Stimulated activated CD4-positive, alpha-beta T cell treated with anti-CD3 and anti-CD28 coated beads, Interleukin-4, amount 100 ng/mL, for 4 hours (primary cell): Measurements from ENCODE around the gene ADAP1.
"Not testable (repeated sequence)": the region's sequence is repeated elsewhere in the genome, so short reads cannot be mapped to it uniquely, and the experiment has no call there.

Source experiments
- DNase-seq, 2 experiments: peaks; one replicate each; pipeline ENCODE4 v3.0.0-alpha.2; 2020

ADAP1 gene

DNA sequence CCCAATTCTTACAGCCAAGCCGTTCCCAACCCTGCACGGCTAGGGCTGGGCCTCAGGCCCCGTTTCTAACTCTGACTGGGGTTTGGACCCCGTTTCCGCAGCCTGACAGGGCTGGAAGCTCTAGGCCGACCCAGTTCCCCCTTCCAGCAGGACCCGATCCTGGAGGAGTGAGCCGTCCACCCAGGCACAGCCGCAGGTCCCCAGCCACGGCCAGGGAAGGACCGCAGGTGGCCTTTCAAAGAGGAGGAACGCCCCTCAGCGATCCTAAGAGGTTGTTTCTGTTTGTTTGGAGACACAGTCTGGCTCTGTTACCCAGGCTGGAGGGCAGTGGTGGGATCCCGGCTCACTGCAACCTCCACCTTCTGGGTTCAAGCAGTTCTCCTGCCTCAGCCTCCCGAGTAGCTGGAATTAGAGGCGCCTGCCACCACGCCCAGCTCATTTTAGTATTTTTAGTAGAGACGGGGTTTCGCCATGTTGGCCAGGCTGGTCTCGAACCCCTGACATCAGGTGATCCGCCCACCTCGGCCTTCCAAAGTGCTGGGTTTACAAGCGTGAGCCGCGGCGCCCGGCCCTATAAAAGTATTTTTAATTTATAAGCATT lies 78.9 kb downstream of the ADAP1 start:
- DNase-seq: no peak

DNA sequence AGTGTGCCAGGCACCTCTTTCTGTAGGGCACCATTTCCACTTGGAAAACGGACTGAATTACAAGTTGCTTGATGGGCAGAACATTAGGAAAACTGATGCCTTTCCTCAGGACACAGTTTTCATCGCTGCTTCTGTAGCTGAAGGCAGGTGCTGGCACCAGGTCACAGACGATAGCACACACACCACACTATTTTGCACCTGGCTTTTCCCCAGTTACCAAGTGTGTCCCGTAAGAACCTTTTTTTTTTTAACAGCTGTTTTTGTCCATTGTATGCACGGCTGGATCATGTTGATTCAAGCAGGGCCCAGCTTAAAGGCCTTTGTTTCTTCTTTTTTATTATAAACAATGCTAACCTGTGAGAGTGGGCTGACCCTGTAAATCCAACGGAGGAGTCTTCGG lies 79.4 kb downstream of the ADAP1 start:
- no peak for DNase-seq

DNA sequence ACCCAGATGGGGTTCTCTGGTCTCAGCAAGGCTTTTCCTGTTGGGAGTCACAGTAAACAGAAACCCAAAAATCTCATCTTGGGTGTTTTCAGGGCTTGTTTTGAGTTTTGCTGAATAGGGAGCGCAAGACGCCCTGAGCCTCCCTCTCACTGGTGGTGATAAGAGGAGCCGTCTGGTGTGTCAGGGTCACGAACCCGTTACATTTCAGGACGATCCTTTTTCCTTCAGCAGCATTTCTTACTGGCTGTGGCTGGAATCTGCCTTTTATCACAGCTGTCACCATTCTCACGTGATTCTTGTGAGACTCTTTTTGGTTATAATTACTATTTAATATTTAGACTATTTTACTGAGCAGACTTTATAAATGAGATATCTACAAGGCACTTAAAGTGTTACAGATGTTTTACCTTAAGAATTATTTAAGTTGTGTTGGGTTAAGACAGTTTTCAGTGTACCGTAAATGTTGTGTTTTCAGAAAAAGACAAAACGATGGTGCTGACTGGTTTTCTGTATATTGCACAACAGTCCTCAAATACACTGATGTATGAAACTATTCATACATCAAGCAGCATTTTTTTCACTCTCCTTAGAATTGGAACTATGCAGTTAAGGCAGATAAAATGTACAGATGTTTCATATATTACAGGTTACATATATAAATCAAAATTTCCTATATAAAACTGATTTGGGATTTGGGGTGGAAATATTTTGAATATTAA lies 80.3 kb downstream of the ADAP1 start:
- DNase-seq: no peak

DNA sequence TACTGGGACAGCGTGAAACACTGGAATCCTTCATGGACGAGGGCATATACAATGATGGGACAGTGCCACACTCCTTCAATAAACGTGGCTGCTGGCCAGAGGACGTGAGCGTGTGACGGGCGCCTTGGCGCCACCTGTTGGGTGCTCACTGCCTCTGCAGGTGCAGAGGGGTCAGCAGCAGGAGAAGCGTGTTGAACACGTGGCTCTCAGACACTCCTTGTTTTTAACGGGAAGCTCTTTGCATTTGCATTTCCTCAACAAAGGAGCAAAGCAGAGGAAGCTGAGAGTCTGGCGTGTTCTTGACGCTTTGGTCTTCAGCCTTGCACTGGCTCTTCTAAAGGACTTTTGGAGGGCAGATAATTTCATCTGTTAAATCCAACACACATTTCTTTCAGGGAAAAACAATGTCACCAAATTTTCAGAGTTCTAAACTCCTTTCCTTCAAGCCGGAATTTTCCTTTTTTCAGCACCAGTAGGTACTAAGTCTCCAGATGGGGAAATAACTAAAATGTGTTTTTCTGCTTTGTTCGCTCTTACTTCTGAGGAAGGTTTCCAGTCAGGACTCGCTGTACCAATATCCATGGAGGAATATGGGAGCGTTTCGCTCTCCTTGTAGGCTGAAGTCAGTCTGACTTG lies 81.0 kb downstream of the ADAP1 start:
- DNase-seq: peak; percentile 63 to 67

DNA sequence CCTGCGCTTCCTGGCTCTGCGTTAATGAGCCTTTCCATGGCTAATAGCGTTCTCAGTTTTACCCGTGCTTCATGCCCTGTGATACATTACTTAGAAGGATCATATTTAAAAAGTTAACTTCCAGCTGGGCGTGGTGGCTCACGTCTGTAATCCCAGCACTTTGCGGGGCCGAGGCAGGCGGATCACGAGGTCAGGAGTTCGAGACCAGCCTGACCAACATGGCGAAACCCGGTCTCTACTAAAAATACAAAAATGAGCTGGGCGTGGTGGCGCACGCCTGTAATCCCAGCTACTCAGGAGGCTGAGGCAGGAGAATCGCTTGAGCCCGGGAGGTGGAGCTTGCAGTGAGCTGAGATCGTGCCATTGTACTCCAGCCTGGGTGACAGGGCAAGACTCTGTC lies 81.8 kb downstream of the ADAP1 start:
- DNase-seq: not testable (repeated sequence)

DNA sequence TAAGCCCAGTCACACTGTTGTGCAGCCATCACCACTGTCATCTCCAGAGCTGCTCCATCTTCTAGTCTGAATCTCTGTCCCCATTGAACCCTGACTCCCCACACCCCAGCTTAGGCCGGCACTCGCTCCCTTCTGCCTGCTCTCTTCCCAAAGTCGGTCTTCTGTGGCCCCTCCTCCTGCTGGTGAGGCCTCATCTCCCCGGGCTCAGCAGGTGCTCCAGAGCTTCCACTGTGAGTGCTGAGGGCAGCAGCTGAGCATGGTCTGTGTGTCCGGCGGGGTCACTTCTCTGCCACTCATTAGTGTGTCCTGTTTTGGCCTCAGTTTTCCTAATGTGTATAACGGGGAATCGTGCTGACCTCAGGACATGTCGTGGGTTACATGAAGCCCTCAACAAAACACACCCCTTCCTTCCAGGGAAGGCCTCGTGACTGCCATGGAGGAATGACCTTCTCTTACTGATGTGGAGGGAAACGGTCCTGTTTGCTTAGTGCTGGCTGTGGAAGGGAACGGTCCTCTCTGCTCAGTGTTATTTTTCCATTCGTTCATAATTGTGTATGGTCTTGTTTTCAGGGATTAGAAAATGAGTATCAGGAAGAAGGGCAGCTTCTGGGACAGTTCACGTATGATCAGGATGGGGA lies 82.5 kb downstream of the ADAP1 start:
- DNase-seq: no peak

DNA sequence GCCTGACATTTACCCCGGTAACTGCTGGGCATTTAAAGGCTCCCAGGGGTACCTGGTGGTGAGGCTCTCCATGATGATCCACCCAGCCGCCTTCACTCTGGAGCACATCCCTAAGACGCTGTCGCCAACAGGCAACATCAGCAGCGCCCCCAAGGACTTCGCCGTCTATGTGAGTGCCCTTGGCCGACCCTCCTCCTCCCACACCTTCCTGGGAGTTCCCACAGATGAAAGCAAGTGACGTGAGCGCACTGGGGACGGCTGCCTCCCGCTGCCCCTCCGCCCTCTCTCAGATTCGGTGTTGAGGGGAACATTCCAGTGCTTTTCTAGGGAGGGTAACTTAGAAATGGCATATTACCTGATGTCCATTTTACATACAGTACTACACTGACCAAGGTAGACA lies 85.1 kb downstream of the ADAP1 start:
- DNase-seq: no peak

DNA sequence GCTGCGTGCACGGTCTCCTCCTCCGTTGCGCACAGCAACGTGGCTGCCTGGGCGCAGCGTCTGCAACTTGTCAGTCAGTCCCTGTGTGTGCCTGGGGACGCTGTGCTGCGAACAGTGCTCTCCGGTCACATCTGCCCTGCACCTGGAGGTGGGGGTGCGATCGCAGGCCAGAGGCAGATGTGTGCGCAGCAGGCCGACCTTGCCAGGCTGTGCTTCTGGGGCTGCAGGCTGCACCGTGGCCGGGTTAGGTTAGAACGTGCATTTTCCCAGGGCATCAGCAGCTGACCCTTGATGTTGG lies 86.3 kb downstream of the ADAP1 start:
- DNase-seq: no peak

DNA sequence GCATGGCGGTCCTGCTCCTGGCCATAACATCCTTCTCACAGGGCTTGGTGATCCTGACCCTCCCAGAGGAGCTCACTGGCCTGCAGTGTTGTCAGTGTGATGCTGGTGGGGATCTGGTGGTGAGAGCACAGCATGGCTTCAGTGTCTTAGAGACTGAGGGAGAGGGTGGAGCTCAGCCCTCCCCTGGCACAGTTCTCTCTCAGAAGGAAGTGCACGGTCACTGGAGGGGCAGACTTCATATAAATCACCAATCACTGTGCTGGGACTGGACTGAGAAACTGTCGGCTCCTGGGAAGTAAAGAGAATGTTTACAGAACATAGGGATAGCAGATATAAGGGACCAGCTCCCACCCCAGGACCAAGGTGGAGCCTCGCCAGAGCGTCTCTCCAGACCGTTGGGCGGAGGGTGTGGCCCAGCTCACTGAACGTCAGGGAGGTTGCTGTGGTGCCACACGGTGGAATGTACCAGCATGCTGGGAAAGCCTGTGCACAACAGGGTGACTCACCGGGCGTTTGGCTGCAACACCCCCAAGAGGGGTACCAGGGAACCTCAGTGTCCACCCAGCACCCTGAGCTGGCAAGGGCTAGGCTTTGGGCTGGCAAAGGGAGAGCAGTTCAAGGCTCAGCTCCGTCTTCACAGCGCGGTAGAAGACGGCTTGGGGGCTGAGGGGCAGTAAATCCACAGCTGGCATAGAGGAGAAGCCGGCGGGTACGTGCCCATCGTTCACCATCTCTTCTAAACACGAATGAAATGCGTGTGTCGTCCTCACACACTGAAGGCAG lies 86.9 kb downstream of the ADAP1 start:
- DNase-seq: no peak

DNA sequence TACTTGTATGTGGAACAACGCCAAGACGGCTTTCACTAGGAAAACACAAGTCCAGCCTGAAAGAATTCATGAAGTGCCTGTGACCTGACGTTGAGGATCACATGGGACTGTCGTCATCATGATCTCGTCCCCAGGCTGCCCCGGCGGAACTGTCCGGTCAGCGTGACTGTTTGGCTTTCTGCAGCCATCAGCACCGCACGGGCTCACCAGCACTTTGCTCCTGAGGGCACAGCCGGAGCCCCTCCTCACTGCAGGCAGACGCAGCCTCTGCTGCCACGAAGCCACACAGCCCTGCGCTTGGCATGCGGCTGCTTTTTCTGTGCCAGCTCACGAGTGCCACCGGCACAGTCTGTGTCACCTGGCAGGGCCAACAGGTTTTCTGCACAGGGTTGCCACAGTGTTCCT lies 87.5 kb downstream of the ADAP1 start:
- DNase-seq: no peak

DNA sequence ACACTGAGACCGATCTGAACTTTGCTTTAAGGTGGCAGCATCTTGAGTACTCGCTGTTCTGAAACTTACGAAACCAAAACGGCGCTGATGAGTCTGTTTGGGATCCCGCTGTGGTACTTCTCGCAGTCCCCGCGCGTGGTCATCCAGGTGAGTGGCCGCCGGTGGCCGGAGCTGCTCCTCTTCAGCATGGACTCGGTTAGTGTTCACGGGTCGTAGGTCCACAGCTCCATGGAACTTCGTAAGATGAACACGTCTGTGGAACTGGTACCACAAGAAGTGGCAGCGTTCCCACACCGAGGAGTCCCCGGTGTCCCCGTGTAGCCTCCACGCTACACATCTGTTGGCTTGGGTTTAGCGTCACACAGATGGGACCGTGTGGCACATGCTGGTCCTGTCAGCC lies 88.6 kb downstream of the ADAP1 start:
- DNase-seq: no peak

DNA sequence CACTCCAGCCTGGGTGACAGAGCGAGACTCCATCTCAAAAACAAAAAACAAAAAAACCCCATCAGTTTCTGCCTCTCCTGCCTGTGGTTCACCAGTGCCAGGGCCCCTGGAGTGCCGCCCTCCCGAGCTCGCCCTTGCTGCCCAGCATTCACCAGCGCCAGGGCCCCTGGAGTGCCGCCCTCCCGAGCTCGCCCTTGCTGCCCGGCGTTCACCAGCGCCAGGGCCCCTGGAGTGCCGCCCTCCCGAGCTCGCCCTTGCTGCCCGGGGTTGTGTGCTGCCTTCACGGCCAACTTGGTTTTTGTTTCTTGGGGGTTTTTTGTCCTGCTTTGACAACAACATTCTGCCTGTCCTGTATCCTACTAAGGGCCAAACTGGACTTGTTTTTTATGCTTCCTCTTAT lies 91.4 kb downstream of the ADAP1 start:
- no peak for DNase-seq

DNA sequence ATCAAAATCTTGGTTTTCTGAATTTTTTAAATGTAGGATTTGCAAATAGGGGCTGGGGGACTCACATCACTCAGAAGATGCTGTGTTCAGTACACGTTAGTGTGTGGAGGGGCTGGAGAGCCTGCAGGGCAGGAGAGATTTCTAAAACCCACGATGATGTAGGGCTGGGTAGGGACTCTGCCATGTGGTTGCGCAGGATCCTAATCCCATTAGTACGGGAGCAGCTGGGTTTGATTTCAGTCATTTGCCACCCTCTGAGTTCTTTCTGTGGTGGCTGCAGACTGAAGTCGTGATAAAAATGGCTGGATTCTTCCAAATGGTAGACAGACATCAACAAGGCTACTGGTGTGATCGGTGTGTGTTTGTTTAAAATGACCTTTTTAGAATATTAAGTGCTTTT lies 92.3 kb downstream of the ADAP1 start:
- no peak for DNase-seq

DNA sequence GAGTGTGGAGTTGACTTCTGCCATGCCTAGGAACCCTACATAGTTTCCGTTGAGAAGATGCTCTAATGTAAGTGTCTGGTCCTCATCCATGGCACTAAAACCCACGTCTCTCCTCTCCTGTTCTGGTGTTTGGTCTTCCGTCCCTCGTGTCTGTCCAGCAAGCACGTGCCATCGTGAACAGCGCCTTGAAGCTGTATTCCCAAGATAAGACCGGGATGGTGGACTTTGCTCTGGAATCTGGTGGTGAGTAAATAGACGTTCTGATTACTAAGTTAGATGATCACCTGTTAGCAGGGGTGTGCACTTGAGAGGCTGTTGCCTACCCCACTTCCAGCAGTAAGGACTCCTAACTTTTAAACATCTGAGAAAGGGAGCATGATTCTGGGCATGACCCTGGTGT lies 93.3 kb downstream of the ADAP1 start:
- DNase-seq: no peak

DNA sequence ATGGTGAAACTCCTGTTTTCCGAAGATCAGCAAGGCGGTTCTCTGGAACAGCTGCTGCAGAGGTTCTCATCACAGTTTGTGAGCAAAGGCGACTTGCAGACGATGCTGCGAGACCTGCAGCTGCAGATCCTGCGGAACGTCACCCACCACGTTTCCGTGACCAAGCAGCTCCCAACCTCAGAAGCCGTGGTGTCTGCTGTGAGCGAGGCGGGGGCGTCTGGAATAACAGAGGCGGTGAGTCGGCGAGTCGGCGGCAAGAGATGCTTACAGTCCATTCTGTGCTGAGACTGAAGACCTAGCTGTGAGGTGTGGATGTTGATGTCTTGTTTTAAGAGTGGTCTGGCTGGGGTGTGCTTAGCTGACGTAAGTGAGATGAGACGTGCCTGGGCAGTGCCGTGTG lies 94.3 kb downstream of the ADAP1 start:
- DNase-seq: peak in 1 of 2 experiments; percentile 32

DNA sequence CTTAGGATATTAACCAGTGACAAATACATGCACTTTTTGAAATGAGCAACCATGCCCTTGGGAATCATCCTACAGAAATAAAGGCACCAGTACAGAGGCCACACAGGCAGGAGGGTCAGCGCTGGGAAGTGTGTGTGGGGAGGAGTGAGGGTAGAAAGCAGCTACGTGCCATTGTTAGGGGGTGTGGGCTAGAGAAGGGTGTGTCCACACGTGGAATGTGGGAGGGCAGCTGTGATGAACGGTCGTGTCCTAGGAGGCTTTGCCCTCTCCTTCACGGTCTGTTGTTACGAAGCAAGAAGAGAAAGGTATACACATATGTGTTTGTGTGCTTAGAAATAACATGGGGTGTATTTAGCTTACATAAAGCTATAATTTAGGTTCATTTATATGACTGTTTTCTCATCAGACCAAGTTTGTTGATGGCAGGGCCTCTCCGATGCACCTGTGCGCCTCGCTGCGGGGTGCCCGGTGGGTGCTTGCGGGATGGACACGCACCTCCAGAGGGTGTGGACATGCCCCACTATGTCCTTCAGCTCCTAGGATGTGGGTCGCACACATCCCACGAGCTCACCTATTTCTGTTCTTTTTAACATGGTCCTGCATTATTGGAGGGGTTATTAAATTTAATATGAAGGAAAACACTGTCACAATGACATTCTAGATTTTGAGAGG lies 95.0 kb downstream of the ADAP1 start:
- DNase-seq: no peak

DNA sequence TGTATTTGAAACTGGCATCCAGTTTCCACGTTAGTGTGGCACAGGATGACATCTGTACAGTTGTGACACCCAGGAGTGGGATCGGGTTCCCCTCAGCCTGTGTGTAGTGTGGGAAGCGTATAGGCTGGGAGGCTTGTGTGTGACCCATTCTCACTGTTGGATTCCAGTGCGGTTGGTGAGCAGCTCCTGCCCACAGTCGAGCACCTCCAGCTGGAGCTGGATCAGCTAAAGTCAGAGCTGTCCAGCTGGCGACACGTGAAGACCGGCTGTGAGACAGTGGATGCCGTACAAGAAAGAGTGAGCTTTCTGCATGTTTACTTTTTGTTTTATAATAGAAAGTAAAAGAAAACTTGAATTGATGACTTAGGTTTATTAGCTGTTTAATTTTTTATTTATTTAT lies 96.8 kb downstream of the ADAP1 start:
- no peak for DNase-seq

DNA sequence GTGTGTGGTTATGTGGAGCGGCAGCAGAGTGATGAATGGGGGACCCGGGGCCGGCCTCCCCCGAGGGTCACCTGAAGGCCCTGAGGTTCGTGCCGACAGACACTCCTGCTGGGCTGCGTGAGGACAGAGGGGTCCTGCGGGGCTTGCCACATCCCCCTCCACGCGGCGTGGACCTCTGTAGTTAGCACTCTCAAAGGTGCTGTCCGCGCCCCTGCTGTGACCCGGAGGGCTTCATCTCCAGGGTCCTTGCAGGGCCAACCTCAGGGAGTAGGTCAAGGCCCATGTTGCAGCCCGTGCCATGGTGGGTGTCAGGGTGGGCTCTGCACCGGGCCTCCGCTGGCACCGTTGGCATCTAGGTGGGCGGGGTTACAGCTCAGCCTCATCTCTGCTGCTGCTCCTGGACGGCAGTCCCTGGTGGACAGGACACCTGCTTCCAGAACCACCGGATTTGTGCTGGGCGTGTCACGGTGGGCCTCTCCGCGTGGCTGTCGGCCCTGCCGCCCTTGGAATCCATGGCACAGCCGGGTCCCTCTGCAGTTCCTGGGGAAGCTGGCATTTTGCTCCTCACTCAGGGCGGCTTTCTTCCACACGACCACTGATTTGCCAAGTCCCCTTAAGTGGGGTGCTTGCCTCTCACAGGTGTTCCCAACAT lies 97.9 kb downstream of the ADAP1 start:
- no peak for DNase-seq

DNA sequence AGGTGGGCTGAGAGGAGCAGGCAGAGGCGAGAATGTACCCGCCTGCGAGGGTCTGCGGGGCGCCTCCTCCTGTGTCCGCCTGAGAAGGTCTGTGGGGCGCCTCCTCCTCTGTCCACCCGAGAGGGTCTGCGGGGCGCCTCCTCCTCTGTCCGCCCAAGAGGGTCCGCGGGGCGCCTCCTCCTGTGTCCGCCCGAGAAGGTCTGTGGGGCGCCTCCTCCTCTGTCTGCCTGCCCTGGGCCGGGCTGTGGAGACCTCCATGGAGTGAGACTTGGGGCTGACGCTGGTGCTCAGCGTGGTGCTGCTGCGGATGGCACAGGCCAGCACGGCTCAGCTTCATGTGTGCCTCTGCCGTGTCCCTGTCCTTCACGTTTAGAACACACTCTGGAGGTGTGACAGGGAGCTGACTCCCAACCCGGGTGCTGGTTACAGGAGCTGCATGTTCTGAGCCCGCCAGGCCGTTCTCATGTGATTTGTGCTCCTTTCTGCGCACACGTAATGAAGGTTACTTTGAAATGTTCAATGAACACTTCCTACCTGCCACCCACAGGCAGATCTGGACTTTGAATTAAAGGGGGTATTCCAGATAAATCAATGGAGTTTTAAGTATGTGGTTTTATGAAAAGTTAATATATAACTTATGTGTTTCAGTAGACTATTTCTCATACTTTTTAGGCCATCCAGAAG lies 98.7 kb downstream of the ADAP1 start:
- no peak for DNase-seq

DNA sequence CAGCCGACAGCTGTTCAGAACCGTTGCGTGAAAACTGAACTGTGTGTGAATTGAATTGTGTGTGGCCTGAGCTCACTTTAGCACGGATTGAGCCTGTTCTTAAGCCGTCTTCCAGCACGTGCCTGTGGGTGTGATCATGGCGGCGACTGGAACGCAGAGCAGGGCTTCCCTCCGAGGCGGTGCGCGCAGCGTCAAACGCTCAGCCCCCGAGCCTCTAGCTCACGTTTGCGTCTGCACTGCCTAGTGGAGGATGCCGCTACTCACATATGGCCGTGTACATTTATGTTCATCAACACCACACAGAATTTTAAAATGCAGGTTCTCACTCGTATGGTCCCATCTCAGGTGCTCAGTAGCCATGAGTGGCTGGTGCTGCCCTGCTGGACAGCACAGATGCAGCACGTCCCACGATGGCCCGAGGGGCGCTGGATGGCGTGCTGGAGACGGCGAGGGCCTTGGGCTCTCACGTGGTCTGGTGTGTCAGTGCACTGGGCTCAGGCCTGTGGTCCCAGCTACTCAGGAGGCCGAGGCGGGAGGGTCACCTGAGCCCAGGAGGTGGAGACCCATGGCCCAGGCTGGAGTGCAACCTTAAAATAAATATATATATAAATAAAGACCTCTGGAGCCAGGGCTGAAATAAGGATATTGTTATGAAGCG lies 100.2 kb downstream of the ADAP1 start:
- DNase-seq: no peak
